A673 (cell line): Measurements from ENCODE around the gene CNGA1.

ENCODE experiments used
- EZH2 ChIP-seq: fragments of 200-600 bp; sonication (generic); IDR thresholded peaks from 2 replicates; pipeline ENCODE4 v1.6.1; 2017; ENCODE audit warnings: borderline replicate concordance, low read depth, mild to moderate bottlenecking, mixed read lengths, antibody characterized with exemption, low read length; ENCODE audit not compliant: poor library complexity, severe bottlenecking
- TF ChIP-seq, protein P1 (sequence below): fragments of 300-800, 200-600 bp; sonication (generic); conservative IDR thresholded peaks from 2 replicates; pipeline ENCODE4 v1.5.1; 2017; ENCODE audit warnings: low read depth, mild to moderate bottlenecking, antibody characterized with exemption, low read length, moderate library complexity, mixed read lengths

- TF ChIP-seq EZH2 = no peak
- TF ChIP-seq, protein P1, sequence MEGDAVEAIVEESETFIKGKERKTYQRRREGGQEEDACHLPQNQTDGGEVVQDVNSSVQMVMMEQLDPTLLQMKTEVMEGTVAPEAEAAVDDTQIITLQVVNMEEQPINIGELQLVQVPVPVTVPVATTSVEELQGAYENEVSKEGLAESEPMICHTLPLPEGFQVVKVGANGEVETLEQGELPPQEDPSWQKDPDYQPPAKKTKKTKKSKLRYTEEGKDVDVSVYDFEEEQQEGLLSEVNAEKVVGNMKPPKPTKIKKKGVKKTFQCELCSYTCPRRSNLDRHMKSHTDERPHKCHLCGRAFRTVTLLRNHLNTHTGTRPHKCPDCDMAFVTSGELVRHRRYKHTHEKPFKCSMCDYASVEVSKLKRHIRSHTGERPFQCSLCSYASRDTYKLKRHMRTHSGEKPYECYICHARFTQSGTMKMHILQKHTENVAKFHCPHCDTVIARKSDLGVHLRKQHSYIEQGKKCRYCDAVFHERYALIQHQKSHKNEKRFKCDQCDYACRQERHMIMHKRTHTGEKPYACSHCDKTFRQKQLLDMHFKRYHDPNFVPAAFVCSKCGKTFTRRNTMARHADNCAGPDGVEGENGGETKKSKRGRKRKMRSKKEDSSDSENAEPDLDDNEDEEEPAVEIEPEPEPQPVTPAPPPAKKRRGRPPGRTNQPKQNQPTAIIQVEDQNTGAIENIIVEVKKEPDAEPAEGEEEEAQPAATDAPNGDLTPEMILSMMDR = no peak
Observed at GRCh38 chr4:48065587-48066052, 49.1 kb upstream of the CNGA1 start.
